LNCaP clone FGC (cell line): ENCODE data around the gene RAD18.

Source experiments
- DNase-seq: peaks from one replicate; pipeline ENCODE4 v3.0.0-alpha.2; 2011; ENCODE audit warnings: low read depth
- H3K4me3 ChIP-seq: 2 replicates; pipeline ENCODE4 v1.5.1; 2011; ENCODE audit warnings: mild to moderate bottlenecking, low read depth, low read length, control low read depth
- CTCF ChIP-seq: IDR thresholded peaks from 2 replicates; pipeline ENCODE4 v1.5.1; 2012; ENCODE audit warnings: mild to moderate bottlenecking; ENCODE audit not compliant: control insufficient read depth, insufficient read depth; ENCODE audit errors: extremely low read depth

RAD18 gene

GRCh38 chr3:8954938-8955763 is 8.1 kb downstream of the RAD18 start:
- no peak for DNase-seq
- no peak overlapping the region for H3K4me3 ChIP-seq
- no peak for TF ChIP-seq CTCF

GRCh38 chr3:8953313-8953712 is 10.0 kb downstream of the RAD18 start:
- no peak overlapping the region for H3K4me3 ChIP-seq
- DNase-seq, result no peak
- TF ChIP-seq CTCF, result no peak

- no peak for DNase-seq
- H3K4me3 ChIP-seq, result no peak overlapping the region
- no peak for TF ChIP-seq CTCF
Measured at GRCh38 chr3:8952130-8952529, 11.1 kb downstream of the RAD18 start.

- H3K4me3 ChIP-seq, result no peak overlapping the region
- no peak for DNase-seq
- TF ChIP-seq CTCF, result no peak
Measured at GRCh38 chr3:8945890-8946600, 17.2 kb downstream of the RAD18 start.

GRCh38 chr3:8942746-8943488 is 20.4 kb downstream of the RAD18 start:
- no peak for TF ChIP-seq CTCF
- DNase-seq, result no peak
- no peak overlapping the region for H3K4me3 ChIP-seq

GRCh38 chr3:8942115-8942514 is 21.2 kb downstream of the RAD18 start:
- no peak overlapping the region for H3K4me3 ChIP-seq
- TF ChIP-seq CTCF, result no peak
- DNase-seq, result no peak
